ENCODE measurements around the gene COX11. TPM values are rescaled to one million over a fixed set of nuclear protein-coding genes. Genes with fewer than 3 reads are reported as not detected.

Gene COX11
- total RNA-seq, 1 experiment from 2014 or later = 65.0 TPM

DNA sequence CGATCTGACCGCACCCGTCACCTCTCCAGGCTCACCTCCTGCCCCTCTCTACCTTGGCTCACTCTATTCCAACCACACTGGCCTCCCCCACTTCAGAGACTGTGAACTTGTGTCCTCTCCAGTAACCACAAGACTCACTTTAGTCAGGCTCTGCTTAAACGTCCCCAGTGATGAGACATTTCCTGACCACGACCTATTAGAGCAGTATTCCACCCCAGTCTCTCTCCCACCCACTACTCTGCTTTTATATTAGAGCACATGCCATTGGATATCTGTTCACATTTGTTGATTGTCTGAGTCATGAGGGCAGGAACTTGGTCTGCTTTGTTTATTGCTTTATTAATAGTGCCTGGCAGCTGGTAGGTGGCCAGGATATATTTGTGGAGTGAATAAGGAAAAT, 20.1 kb downstream of the COX11 start:
- TF ChIP-seq GABPB1 (CRISPR knock-in tag; IDR thresholded peaks at IDR 0.05) (no peak), PRRX2 (CRISPR knock-in tag; IDR thresholded peaks at IDR 0.05) (no peak)
- ChIA-PET CTCF (no interaction called here), POLR2A (no interaction called here)
- Mint-ChIP-seq H3K27me3 (ENCODE audit: low read depth) (no peaks in the 10 kb centered on the region), H3K4me3 (no peak overlapping the region), H3K9me3 (no peaks in the 10 kb centered on the region), H3K4me1 (no peaks in the 10 kb centered on the region), H3K27ac (no peak overlapping the region), H3K36me3 (peaks cover 60% of the 10 kb centered on the region)
- DNase-seq (ENCODE audit: low spot score) = no peak
- ATAC-seq = no peak

- no peak for TF ChIP-seq MYBL2 (CRISPR knock-in tag; IDR thresholded peaks at IDR 0.05)
- TF ChIP-seq SMAD3 (CRISPR knock-in tag; IDR thresholded peaks at IDR 0.05; ENCODE audit: borderline replicate concordance) = no peak
- no peak for TF ChIP-seq FOXP1 (CRISPR knock-in tag; IDR thresholded peaks at IDR 0.05; ENCODE audit: borderline replicate concordance)
- no peak for TF ChIP-seq ZNF423 (CRISPR knock-in tag; IDR thresholded peaks at IDR 0.05)
- DNase-seq (ENCODE audit: low spot score) = no peak
- no peaks in the 10 kb centered on the region for H3K27me3 Mint-ChIP-seq (ENCODE audit: low read depth)
- peaks cover 57% of the 10 kb centered on the region for H3K36me3 Mint-ChIP-seq
- H3K9me3 Mint-ChIP-seq = no peaks in the 10 kb centered on the region
- H3K4me3 Mint-ChIP-seq = no peak overlapping the region
- H3K27ac Mint-ChIP-seq = no peak overlapping the region; the same call in 1 of the 2 replicates
- POLR2A ChIA-PET = no interaction called here
- no peaks in the 10 kb centered on the region for H3K4me1 Mint-ChIP-seq
- no peak for ATAC-seq
- CTCF ChIA-PET = no interaction called here
These were observed 21.1 kb downstream of the COX11 start for GRCh38 chr17:54947396-54947795.

- ATAC-seq = no peak
- H3K27ac Mint-ChIP-seq = no peak overlapping the region
- no peak overlapping the region for H3K4me3 Mint-ChIP-seq
- H3K9me3 Mint-ChIP-seq = no peaks in the 10 kb centered on the region
- ChIA-PET CTCF (no interaction called here), POLR2A (no interaction called here)
- no peaks in the 10 kb centered on the region for H3K4me1 Mint-ChIP-seq
- H3K36me3 Mint-ChIP-seq = peaks cover 53% of the 10 kb centered on the region
- no peaks in the 10 kb centered on the region for H3K27me3 Mint-ChIP-seq (ENCODE audit: low read depth)
- DNase-seq (ENCODE audit: low spot score) = no peak
- TF ChIP-seq CTCF (IDR thresholded peaks at IDR 0.05) (no peak), ERG (CRISPR knock-in tag; IDR thresholded peaks at IDR 0.05) (no peak), ZNF121 (CRISPR knock-in tag; IDR thresholded peaks at IDR 0.05) (no peak), GRHL2 (CRISPR knock-in tag; IDR thresholded peaks at IDR 0.05; ENCODE audit: insufficient replicate concordance, severe bottlenecking) (no peak), SOX15 (CRISPR knock-in tag; IDR thresholded peaks at IDR 0.05) (no peak), GTF2I (CRISPR knock-in tag; conservative IDR thresholded peaks at IDR 0.05) (no peak), ZNF671 (CRISPR knock-in tag; IDR thresholded peaks at IDR 0.05) (no peak)
These were observed 22.8 kb downstream of the COX11 start for GRCh38 chr17:54945671-54946070.

GRCh38 chr17:54945231-54945630, 23.2 kb downstream of the COX11 start:
- Mint-ChIP-seq H3K4me3 (no peak overlapping the region), H3K27ac (no peak overlapping the region), H3K9me3 (no peaks in the 10 kb centered on the region), H3K36me3 (peaks cover 49% of the 10 kb centered on the region), H3K4me1 (no peaks in the 10 kb centered on the region), H3K27me3 (ENCODE audit: low read depth) (no peaks in the 10 kb centered on the region)
- ChIA-PET POLR2A (no interaction called here), CTCF (no interaction called here)
- DNase-seq (ENCODE audit: low spot score) (no peak), ATAC-seq (no peak)
- TF ChIP-seq E2F5 (CRISPR knock-in tag; IDR thresholded peaks at IDR 0.05) (no peak), E2F1 (CRISPR knock-in tag; IDR thresholded peaks at IDR 0.05) (no peak), CTCF (IDR thresholded peaks at IDR 0.05) (no peak), GTF2I (CRISPR knock-in tag; conservative IDR thresholded peaks at IDR 0.05) (no peak), JUN (CRISPR knock-in tag; IDR thresholded peaks at IDR 0.05) (no peak), FOXP1 (CRISPR knock-in tag; IDR thresholded peaks at IDR 0.05; ENCODE audit: borderline replicate concordance) (no peak), HMGA2 (CRISPR knock-in tag; IDR thresholded peaks at IDR 0.05) (no peak), AR (CRISPR knock-in tag; IDR thresholded peaks at IDR 0.05) (no peak)
- TF ChIP-seq, protein P1, sequence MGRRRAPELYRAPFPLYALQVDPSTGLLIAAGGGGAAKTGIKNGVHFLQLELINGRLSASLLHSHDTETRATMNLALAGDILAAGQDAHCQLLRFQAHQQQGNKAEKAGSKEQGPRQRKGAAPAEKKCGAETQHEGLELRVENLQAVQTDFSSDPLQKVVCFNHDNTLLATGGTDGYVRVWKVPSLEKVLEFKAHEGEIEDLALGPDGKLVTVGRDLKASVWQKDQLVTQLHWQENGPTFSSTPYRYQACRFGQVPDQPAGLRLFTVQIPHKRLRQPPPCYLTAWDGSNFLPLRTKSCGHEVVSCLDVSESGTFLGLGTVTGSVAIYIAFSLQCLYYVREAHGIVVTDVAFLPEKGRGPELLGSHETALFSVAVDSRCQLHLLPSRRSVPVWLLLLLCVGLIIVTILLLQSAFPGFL (CRISPR knock-in tag; IDR thresholded peaks at IDR 0.05; ENCODE audit: borderline replicate concordance) = no peak
